Superior temporal gyrus (tissue), 1 donor: ENCODE data around the gene ZNF267.
A peak's percentile ranks its signal among the peaks of the same experiment; 100 is the strongest.
"Not testable (repeated sequence)": the region's sequence is repeated elsewhere in the genome, so short reads cannot be mapped to it uniquely, and the experiment has no call there.

Experiments
- DNase-seq: peaks from one replicate; pipeline ENCODE4 v3.0.0-alpha.2; 2016; ENCODE audit errors: extremely low spot score

Gene ZNF267

GRCh38 chr16:31879937-31880321 is 6.3 kb downstream of the ZNF267 start:
- DNase-seq: no peak

- DNase-seq: peak; percentile 58
Observed at GRCh38 chr16:31880322-31880979, 6.8 kb downstream of the ZNF267 start.

- no peak for DNase-seq
Observed at GRCh38 chr16:31886227-31886626, 12.6 kb downstream of the ZNF267 start.

GRCh38 chr16:31888735-31889134 is 15.1 kb downstream of the ZNF267 start:
- no peak for DNase-seq

GRCh38 chr16:31892111-31892510 is 18.5 kb downstream of the ZNF267 start:
- DNase-seq: not testable (repeated sequence)

- no peak for DNase-seq
Observed at GRCh38 chr16:31893824-31894223, 20.2 kb downstream of the ZNF267 start.

GRCh38 chr16:31897283-31897682 is 23.7 kb downstream of the ZNF267 start:
- DNase-seq: no peak

GRCh38 chr16:31899505-31899904 is 25.9 kb downstream of the ZNF267 start:
- DNase-seq: no peak

- not testable (repeated sequence) for DNase-seq
Observed at GRCh38 chr16:31904571-31904970, 31.0 kb downstream of the ZNF267 start.

- no peak for DNase-seq
Observed at GRCh38 chr16:31913668-31914067, 40.1 kb downstream of the ZNF267 start.

GRCh38 chr16:31916056-31916488 is 42.5 kb downstream of the ZNF267 start:
- DNase-seq: no peak

- no peak for DNase-seq
Observed at GRCh38 chr16:31920373-31920772, 46.8 kb downstream of the ZNF267 start.

GRCh38 chr16:31951806-31952205 is 78.2 kb downstream of the ZNF267 start:
- not testable (repeated sequence) for DNase-seq

- not testable (repeated sequence) for DNase-seq
Observed at GRCh38 chr16:31952206-31952605, 78.6 kb downstream of the ZNF267 start.

GRCh38 chr16:31956221-31956620 is 82.6 kb downstream of the ZNF267 start:
- DNase-seq: not testable (repeated sequence)

- not testable (repeated sequence) for DNase-seq
Observed at GRCh38 chr16:31960186-31960910, 86.7 kb downstream of the ZNF267 start.
